Lung (tissue), 12 donors: Measurements from ENCODE around the gene PLSCR1. TPM values are rescaled to one million over a fixed set of nuclear protein-coding genes. Genes with fewer than 3 reads are reported as not detected.
A peak's percentile ranks its signal among the peaks of the same experiment; 100 is the strongest.

Experiments
- ATAC-seq: fragments of 200-7000 bp; cut with Tn5 transposase; one replicate; pipeline ENCODE4 v1.9.1; 2020; ENCODE audit warnings: moderate number of reproducible peaks; ENCODE audit not compliant: insufficient read depth, low FRiP score
- DNase-seq, 3 donors: peaks; one replicate each; pipeline ENCODE4 v3.0.0-alpha.2; 2013 to 2017
- H3K27ac ChIP-seq, 2 donors: one replicate each; pipeline ENCODE4 v1.5.1; 2013; ENCODE audit warnings: mild to moderate bottlenecking in 2 of 2, moderate library complexity in 2 of 2, control low read depth in 1 of 2, inconsistent platforms in 1 of 2, low read depth in 1 of 2, low read length in 1 of 2
- H3K27me3 ChIP-seq, 3 donors: one replicate each; pipeline ENCODE4 v1.5.1; 2013; ENCODE audit warnings: low read length in 2 of 3; ENCODE audit not compliant: control insufficient read depth in 3 of 3, insufficient read depth in 3 of 3
- H3K36me3 ChIP-seq, 4 donors: one replicate each; pipeline ENCODE4 v1.5.1; 2013; ENCODE audit warnings: low read length in 4 of 4, mild to moderate bottlenecking in 1 of 4, moderate library complexity in 1 of 4; ENCODE audit not compliant: control insufficient read depth in 4 of 4, insufficient read depth in 4 of 4
- H3K4me1 ChIP-seq, 5 donors: one replicate each; pipeline ENCODE4 v1.5.1; 2013; ENCODE audit warnings: low read length in 5 of 5, mild to moderate bottlenecking in 2 of 5, moderate library complexity in 1 of 5; ENCODE audit not compliant: control insufficient read depth in 5 of 5, insufficient read depth in 5 of 5
- H3K4me3 ChIP-seq: one replicate; pipeline ENCODE4 v1.5.1; 2013; ENCODE audit warnings: mild to moderate bottlenecking, control low read depth, moderate library complexity
- H3K9ac ChIP-seq, 2 donors: one replicate each; pipeline ENCODE4 v1.5.1; 2013; ENCODE audit warnings: low read length in 2 of 2, control low read depth in 1 of 2; ENCODE audit not compliant: insufficient read depth in 1 of 2
- H3K9me3 ChIP-seq, 4 donors: one replicate each; pipeline ENCODE4 v1.5.1; 2013; ENCODE audit warnings: low read length in 3 of 4, mild to moderate bottlenecking in 1 of 4, moderate library complexity in 1 of 4; ENCODE audit not compliant: control insufficient read depth in 4 of 4, insufficient read depth in 3 of 4
- WGBS, 2 donors: extraction: QIAGEN DNeasy Blood & Tissue Kit; methylation state at CpG; one replicate each; pipeline ENCODE4 v1.1.7; 2013; 5-methylcytosine and 5-hydroxymethylcytosine counted together
- polyA plus RNA-seq, 2 donors: library from polyadenylated mRNA; stranded (reverse); fragments of 200-250 nt; gene quantifications; one replicate each; pipeline ENCODE4 v1.2.1, GENCODE V29; 2013
- total RNA-seq, 2 donors: library from RNA; depleted of rRNA in 1 of 2; stranded (reverse); fragments of >200 nt in 1 of 2; gene quantifications; one replicate each; pipeline ENCODE4 v1.2.1, GENCODE V29; 2014 to 2021
- TF ChIP-seq, protein P1 (sequence below): IDR thresholded peaks from 2 replicates; pipeline ENCODE4 v1.5.1; 2012; ENCODE audit warnings: mild to moderate bottlenecking; ENCODE audit errors: control extremely low read depth, extremely low read depth
- donor health status: control.
- donor health status: control.
- donor health status: Bipolar disorder and iron deficiency.
- donor health status: healthy.
- donor health status: DM: yes; HTN: yes; CAD: no.

The PLSCR1 gene
- total and polyA plus RNA-seq, 4 donors: 38.6 to 211 (median 108) TPM

DNA sequence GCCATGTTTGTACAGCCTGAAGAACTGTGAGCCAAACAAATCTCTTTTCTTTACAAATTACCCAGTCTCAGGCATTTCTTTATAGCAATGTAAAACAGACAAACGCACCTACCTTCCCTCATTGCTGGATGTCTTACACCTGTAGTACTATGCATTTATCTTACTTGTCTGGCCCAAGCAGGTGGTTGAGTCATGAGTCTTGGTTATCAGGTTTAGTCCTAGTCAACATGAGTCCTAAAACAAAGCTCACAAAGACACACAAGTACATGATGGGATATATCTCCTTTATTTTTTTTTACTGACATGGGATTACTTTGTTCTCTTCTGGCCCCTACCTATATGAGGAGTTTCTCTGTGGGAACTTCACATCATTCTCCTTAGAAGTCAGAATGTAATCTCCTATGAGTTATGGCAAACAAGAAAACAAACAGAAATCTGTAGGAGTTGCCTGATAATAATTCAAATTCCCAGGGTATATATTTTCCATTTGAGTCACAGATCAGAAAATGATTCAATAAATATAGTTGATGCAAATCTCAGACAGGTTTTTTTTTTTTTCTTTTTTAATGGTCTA is 41.4 kb downstream of the PLSCR1 start:
- Histone ChIP-seq H3K4me3 (no peak overlapping the region), H3K9ac (no peak overlapping the region), H3K27me3 (no peaks in the 10 kb centered on the region), H3K27ac (no peak overlapping the region), H3K4me1 (peaks cover 0 to 32% (median 3%) of the 10 kb centered on the region in 5 donors), H3K36me3 (no peaks in the 10 kb centered on the region), H3K9me3 (peaks cover 0 to 1% (median 0%) of the 10 kb centered on the region in 4 donors)
- ATAC-seq (no peak), DNase-seq (no peak)
- TF ChIP-seq, protein P1, sequence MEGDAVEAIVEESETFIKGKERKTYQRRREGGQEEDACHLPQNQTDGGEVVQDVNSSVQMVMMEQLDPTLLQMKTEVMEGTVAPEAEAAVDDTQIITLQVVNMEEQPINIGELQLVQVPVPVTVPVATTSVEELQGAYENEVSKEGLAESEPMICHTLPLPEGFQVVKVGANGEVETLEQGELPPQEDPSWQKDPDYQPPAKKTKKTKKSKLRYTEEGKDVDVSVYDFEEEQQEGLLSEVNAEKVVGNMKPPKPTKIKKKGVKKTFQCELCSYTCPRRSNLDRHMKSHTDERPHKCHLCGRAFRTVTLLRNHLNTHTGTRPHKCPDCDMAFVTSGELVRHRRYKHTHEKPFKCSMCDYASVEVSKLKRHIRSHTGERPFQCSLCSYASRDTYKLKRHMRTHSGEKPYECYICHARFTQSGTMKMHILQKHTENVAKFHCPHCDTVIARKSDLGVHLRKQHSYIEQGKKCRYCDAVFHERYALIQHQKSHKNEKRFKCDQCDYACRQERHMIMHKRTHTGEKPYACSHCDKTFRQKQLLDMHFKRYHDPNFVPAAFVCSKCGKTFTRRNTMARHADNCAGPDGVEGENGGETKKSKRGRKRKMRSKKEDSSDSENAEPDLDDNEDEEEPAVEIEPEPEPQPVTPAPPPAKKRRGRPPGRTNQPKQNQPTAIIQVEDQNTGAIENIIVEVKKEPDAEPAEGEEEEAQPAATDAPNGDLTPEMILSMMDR: no peak
- 91 to 93% methylated on average over 1 of the region's 1 CpG for WGBS, 2 donors

DNA sequence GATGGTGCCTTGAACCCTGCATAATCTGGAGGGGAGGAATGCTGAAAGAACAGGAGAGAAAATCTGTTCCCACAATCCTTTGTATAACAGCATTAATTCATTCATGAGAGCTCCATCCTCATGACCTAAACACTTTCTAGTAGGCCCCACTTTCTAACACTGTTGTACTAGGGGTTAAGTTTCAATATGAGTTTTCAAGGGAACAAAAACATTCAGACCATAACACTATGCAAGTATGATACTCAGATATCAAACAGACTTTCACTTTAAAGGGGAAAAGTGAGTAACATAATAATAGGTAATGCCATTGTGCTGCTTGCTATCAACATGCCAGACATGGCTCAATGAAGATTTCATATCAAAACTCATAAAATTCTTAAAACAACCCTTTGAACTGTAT is 42.7 kb downstream of the PLSCR1 start:
- no peaks in the 10 kb centered on the region for H3K36me3 ChIP-seq
- no peak overlapping the region for H3K4me3 ChIP-seq
- ATAC-seq: no peak
- DNase-seq: no peak
- H3K9ac ChIP-seq: peak overlapping the region in 1 of 2 donors; percentile 15
- TF ChIP-seq, protein P1: no peak
- peaks cover 0 to 1% (median 0%) of the 10 kb centered on the region in 4 donors for H3K9me3 ChIP-seq
- H3K27me3 ChIP-seq: no peaks in the 10 kb centered on the region
- no peak overlapping the region for H3K27ac ChIP-seq
- peaks cover 0 to 24% (median 1%) of the 10 kb centered on the region in 5 donors for H3K4me1 ChIP-seq

DNA sequence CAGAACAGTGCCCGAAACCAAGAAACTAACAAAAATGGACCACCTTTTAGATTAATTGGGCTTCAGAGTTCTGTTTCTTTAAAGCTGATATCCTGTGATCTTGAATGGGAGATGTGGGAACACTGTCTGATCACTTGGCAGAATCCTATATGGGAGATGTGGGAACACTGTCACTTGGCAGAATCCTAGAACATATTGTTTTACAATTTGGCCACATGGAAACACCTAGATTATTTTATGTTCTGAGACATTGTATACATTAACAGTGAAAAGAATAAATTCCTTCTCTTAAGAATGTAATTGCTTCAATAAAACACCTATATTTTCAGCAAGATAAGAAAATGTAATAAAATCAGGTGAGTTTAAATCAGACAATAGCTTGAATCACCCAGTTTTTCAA is 44.7 kb downstream of the PLSCR1 start:
- TF ChIP-seq, protein P1: no peak
- no peaks in the 10 kb centered on the region for H3K36me3 ChIP-seq
- DNase-seq: no peak
- no peak overlapping the region for H3K27ac ChIP-seq
- no peak for ATAC-seq
- H3K4me3 ChIP-seq: no peak overlapping the region
- no peak overlapping the region for H3K9ac ChIP-seq
- H3K9me3 ChIP-seq: peaks cover 0 to 1% (median 0%) of the 10 kb centered on the region in 4 donors
- WGBS, 2 donors: 92 to 94% methylated on average over 1 of the region's 1 CpG
- H3K27me3 ChIP-seq: no peaks in the 10 kb centered on the region
- peaks cover 0 to 6% (median 1%) of the 10 kb centered on the region in 5 donors for H3K4me1 ChIP-seq
